Measurements from ENCODE around the gene ZNF598. TPM values are rescaled to one million over a fixed set of nuclear protein-coding genes. Genes with fewer than 3 reads are reported as not detected.
A peak's percentile ranks its signal among the peaks of the same experiment; 100 is the strongest.
"Not testable (repeated sequence)": the region's sequence is repeated elsewhere in the genome, so short reads cannot be mapped to it uniquely, and the experiment has no call there.

Gene ZNF598
- polyA plus RNA-seq, 3 donors, result 24.1 to 45.6 (median 42.5) TPM

GRCh38 chr16:1971796-1972489 is 37.7 kb downstream of the ZNF598 start, which contains the start of gene TBL3:
TSS of gene TBL3 (plus strand) at chr16:1972053. CDS start at chr16:1972165, 112 bp downstream.
- WGBS, 3 donors, result 0 to 1% (median 0%) methylated on average over 72 to 78 of the region's 78 CpGs
- H3K27ac ChIP-seq (ENCODE audit: low read depth, low read length), result peak within 1 kb of the TSS; percentile 11

DNA sequence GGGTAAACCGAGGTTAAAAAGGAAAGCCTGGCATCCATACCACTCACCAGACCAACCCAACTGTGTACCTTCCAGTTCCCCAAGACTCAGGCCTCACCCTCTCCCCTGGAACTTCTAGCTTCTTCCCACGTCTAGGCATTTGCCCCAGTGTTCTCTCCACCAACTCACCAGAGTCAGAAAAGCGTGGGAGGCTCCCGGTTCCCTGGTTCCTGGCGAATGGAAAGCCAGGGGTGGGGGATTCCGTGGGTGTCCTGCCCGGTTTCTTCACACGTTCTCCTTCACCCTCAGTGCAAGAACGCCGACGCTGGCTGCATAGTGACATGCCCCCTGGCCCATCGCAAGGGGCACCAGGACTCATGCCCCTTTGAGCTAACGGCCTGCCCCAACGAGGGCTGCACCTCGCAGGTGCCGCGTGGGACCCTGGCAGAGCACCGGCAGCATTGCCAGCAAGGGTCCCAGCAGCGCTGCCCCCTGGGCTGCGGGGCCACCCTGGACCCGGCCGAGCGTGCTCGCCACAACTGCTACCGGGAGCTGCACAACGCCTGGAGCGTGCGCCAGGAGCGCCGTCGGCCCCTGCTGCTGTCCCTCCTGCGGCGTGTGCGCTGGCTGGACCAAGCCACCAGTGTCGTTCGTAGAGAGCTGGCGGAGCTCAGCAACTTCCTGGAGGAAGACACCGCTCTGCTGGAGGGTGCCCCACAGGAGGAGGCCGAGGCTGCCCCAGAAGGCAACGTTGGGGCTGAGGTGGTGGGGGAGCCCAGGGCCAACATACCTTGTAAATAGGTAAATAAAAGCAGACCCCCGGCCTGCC is 41.3 kb downstream of the ZNF598 start:
- no peak overlapping the region for H3K27ac ChIP-seq (ENCODE audit: low read depth, low read length)
- WGBS, 3 donors, result 87 to 89% (median 89%) methylated on average over 40 to 41 of the region's 41 CpGs

DNA sequence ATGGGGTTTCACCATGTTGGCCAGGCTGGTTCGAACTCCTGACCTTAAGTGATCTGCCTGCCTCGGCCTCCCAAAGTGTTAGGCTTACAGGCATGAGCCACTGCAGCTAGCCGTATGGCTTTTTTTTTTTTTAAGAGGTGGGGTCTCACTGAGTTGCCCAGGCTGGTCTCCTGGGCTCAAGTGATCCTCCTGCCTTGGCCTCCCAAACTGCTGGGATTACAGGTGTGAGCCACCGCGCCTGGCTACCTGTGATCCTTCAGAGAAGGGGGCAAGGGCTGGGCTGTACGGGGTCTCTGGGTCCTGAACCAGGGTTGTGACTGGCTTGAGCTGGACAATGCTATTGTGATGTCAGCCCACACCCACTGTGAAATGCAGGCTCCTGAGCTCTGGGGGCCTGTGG is 43.2 kb downstream of the ZNF598 start, which contains the start of gene RNF151:
RNF151 (plus strand) TSS at position 397 of the 400 bp plus-strand sequence. CDS start 26 bp downstream, outside the sequence.
- WGBS, 3 donors, result 98% methylated on average over 6 of the region's 6 CpGs
- H3K27ac ChIP-seq (ENCODE audit: low read depth, low read length), result no peak within 1 kb of the TSS

- peak overlapping the region; percentile 30 for H3K27ac ChIP-seq (ENCODE audit: low read depth, low read length)
- 15 to 24% (median 22%) methylated on average over 24 of the region's 24 CpGs for WGBS, 3 donors
Observed at GRCh38 chr16:1965396-1966001, 44.1 kb downstream of the ZNF598 start.

- 0 to 2% (median 1%) methylated on average over 88 to 94 of the region's 97 CpGs for WGBS, 3 donors
- peak within 1 kb of the TSS; percentile 30 for H3K27ac ChIP-seq (ENCODE audit: low read depth, low read length)
Observed at GRCh38 chr16:1964506-1965395, 44.9 kb downstream of the ZNF598 start, which contains the start of gene RPS2. TSS of gene RPS2 (minus strand) at chr16:1964826. CDS start at chr16:1964625, 201 bp downstream.

GRCh38 chr16:1963806-1964505 is 45.7 kb downstream of the ZNF598 start:
- H3K27ac ChIP-seq (ENCODE audit: low read depth, low read length), result no peak overlapping the region
- WGBS, 3 donors, result 7 to 11% (median 10%) methylated on average over 36 to 44 of the region's 44 CpGs

DNA sequence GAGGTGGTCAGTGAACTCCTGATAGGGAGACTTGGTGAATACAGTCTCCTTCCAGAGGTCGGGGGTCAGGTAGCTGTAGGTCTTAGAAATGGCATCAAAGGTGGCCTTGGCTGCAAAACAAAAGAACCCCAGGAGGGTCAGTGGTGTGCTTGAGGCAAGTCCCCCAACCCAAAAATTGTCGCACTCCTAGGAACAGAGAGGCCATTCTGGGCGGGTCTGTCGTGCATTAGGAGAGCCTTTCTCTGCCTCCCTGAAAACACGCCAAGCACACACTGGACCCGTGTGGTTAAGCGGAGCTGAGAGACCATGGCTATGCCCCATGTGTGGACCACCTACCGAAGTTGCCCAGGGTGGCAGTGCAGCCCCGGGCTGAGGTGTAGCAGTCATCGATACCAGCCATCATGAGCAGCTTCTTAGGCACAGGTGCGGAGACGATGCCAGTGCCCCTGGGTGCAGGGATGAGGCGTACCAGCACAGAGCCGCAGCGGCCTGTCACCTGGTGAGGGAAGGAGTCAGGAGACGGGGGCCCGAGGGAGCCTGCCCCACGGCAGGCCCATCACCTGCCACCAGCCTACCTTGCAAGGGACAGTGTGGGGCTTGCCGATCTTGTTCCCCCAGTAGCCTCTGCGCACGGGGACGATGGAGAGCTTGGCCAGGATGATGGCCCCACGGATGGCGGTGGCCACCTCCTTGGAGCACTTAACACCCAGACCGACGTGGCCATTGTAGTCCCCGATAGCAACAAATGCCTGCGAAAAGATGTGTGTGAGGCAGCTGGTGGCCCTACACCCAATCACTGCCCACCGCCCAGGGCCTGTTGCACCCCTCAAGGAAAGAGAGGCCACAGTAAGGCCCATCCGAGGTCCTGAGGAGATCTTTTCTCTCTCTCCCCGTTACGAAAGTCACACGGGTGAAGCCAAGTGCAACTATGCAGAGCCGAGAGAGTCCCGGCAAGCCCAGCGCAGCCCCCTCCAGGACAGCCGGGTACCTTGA is 47.2 kb downstream of the ZNF598 start:
- not testable (repeated sequence) for H3K27ac ChIP-seq (ENCODE audit: low read depth, low read length)
- WGBS, 3 donors, result 77 to 90% (median 85%) methylated on average over 32 to 37 of the region's 37 CpGs

DNA sequence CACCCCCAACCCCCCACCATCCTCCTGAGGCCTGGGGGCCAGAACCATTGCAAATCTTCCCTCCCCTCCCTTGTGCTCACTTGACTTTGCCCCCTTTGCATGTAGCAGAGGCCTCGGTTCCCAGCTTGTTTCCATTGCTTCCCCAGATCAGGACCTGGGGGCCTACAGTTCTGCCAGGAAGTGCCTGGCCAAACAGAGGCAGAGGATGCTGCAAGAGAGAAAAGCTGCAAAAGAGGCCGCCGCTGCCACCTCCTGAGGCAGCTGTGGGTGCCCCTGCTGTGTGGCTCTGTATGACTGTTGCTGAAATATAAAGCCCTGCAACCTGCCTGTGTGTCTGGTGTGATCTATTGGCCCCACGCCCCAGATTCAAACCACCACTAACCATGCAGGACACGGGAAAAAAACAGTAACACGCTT is 48.0 kb downstream of the ZNF598 start:
- 56 to 66% (median 57%) methylated on average over 6 of the region's 6 CpGs for WGBS, 3 donors
- no peak overlapping the region for H3K27ac ChIP-seq (ENCODE audit: low read depth, low read length)

- no peak overlapping the region for H3K27ac ChIP-seq (ENCODE audit: low read depth, low read length)
- WGBS, 3 donors, result 48 to 55% (median 54%) methylated on average over 20 of the region's 20 CpGs
Observed at GRCh38 chr16:1960665-1961630, 48.7 kb downstream of the ZNF598 start.

- 0 to 1% (median 0%) methylated on average over 65 to 79 of the region's 79 CpGs for WGBS, 3 donors
- no peak within 1 kb of the TSS for H3K27ac ChIP-seq (ENCODE audit: low read depth, low read length)
Observed at GRCh38 chr16:1959269-1960039, 50.2 kb downstream of the ZNF598 start, which contains the start of gene NDUFB10. TSS of gene NDUFB10 (plus strand) at chr16:1959538. CDS start at chr16:1959625, 87 bp downstream.

GRCh38 chr16:1958715-1959268 is 50.8 kb downstream of the ZNF598 start:
- no peak overlapping the region for H3K27ac ChIP-seq (ENCODE audit: low read depth, low read length)
- 29 to 38% (median 36%) methylated on average over 14 of the region's 14 CpGs for WGBS, 3 donors

DNA sequence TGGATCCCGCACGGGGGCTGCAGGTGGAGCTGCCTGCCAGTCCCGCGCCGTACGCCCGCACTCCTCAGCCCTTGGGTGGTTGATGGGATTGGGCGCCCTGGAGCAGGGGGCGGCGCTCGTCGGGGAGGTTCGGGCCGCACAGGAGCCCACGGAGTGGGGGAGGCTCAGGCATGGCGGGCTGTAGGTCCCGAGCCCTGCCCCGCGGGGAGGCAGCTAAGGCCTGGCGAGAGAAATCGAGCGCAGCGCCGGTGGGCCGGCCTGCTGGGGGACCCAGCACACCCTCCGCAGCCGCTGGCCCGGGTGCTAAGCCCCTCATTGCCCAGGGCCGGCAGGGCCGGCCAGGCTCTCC is 51.5 kb downstream of the ZNF598 start:
- 70 to 76% (median 72%) methylated on average over 16 to 30 of the region's 30 CpGs for WGBS, 3 donors

DNA sequence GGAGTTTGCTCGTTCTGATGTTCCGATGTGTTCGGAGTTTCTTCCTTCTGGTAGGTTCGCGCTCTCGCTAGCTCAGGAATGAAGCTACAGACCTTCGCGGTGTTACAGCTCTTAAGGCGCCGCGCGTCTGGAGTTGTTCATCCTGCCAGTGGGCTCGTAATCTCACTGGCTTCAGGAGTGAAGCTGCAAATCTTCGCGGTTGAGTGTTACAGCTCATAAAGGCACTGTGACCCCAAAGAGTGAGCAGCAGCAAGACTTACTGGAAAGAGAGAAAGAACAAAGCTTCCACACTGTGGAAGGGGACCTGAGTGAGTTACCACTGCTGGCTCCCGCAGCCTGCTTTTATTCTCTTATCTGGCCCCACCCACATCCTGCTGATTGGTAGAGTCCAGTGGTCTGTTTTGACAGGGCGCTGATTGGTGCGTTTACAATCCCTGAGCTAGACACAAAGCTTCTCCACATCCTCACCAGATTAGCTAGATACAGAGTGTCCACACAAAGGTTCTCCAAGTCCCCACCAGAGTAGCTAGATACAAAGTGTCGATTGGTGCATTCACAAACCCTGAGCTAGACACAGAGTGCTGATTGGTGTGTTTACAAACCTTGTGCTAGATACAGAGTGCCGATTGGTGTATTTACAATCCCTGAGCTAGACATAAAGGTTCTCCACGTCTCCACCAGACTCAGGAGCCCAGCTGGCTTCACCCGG is 52.0 kb downstream of the ZNF598 start:
- WGBS, 3 donors, result 87 to 89% (median 88%) methylated on average over 20 to 21 of the region's 22 CpGs
- H3K27ac ChIP-seq (ENCODE audit: low read depth, low read length), result not testable (repeated sequence)

More for the DNA sequence above, 51.5 kb downstream of the ZNF598 start:
- H3K27ac ChIP-seq (ENCODE audit: low read depth, low read length), result not testable (repeated sequence)

DNA sequence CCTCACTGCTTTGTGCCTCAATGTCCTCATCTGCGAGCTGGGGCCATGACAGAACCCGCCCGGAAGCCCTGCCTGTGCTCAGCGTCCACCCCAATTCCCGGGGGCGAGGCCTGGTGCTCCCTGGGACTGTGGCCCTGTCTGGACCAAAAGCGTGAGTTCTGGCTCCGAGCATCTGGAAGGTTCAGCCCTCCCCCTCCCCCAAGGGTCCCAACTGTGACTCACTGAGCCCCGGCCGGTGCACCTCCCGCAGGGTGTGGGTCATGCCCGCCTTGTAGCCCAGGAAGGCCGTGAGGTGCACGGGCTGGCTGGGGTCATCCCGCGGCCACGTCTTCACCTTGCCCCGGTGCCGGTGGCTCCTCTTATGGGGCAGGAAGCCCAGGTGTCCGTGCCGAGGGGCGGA is 55.9 kb downstream of the ZNF598 start:
- WGBS, 3 donors, result 85 to 92% (median 87%) methylated on average over 20 to 22 of the region's 22 CpGs
- H3K27ac ChIP-seq (ENCODE audit: low read depth, low read length), result no peak overlapping the region
